Measurements from ENCODE around the gene GJC1.
"Not testable (repeated sequence)": the region's sequence is repeated elsewhere in the genome, so short reads cannot be mapped to it uniquely, and the experiment has no call there.

Gene GJC1

GRCh38 chr17:44842748-44843147 is 12.7 kb upstream of the GJC1 start:
- no peak for DNase-seq

GRCh38 chr17:44840936-44841335 is 10.8 kb upstream of the GJC1 start:
- DNase-seq: no peak

- DNase-seq: no peak
Observed at GRCh38 chr17:44840274-44840673, 10.2 kb upstream of the GJC1 start.

GRCh38 chr17:44837196-44837595 is 7.1 kb upstream of the GJC1 start:
- DNase-seq: no peak

GRCh38 chr17:44832805-44833204 is 2.7 kb upstream of the GJC1 start:
- DNase-seq: no peak

GRCh38 chr17:44831371-44831770 is 1.3 kb upstream of the GJC1 start:
- no peak for DNase-seq

- DNase-seq: peak; percentile 9
Observed at GRCh38 chr17:44830359-44831288, 537 bp upstream of the GJC1 start.

GRCh38 chr17:44828919-44829522 is 1.1 kb downstream of the GJC1 start:
- DNase-seq: no peak

GRCh38 chr17:44827863-44828262 is 2.2 kb downstream of the GJC1 start:
- no peak for DNase-seq

GRCh38 chr17:44826123-44826790 is 3.8 kb downstream of the GJC1 start:
- DNase-seq: no peak

GRCh38 chr17:44825236-44825635 is 4.9 kb downstream of the GJC1 start:
- DNase-seq: not testable (repeated sequence)

- peak; percentile 97 for DNase-seq
Observed at GRCh38 chr17:44820631-44821212, 9.4 kb downstream of the GJC1 start.

GRCh38 chr17:44818508-44818907 is 11.6 kb downstream of the GJC1 start:
- not testable (repeated sequence) for DNase-seq

- DNase-seq: no peak
Observed at GRCh38 chr17:44812263-44812662, 17.8 kb downstream of the GJC1 start.

GRCh38 chr17:44808656-44809388 is 21.3 kb downstream of the GJC1 start:
- not testable (repeated sequence) for DNase-seq

- DNase-seq: no peak
Observed at GRCh38 chr17:44808156-44808555, 21.9 kb downstream of the GJC1 start.

- no peak for DNase-seq
Observed at GRCh38 chr17:44807817-44808155, 22.3 kb downstream of the GJC1 start.

- no peak for DNase-seq
Observed at GRCh38 chr17:44807093-44807816, 22.8 kb downstream of the GJC1 start.

- no peak for DNase-seq
Observed at GRCh38 chr17:44804302-44805089, 25.6 kb downstream of the GJC1 start.

- no peak for DNase-seq
Observed at GRCh38 chr17:44801880-44802279, 28.2 kb downstream of the GJC1 start.

GRCh38 chr17:44798356-44798755 is 31.7 kb downstream of the GJC1 start:
- DNase-seq: no peak

Data from NCI-H1105 treated with DMSO at 0.1 percent for 48 hours (cell line).